Stomach smooth muscle (tissue), 2 donors: Measurements from ENCODE around the gene MTFR1L.
A peak's percentile ranks its signal among the peaks of the same experiment; 100 is the strongest.

Experiments
- H3K27ac ChIP-seq: one replicate; pipeline ENCODE4 v1.7.0; 2013; ENCODE audit warnings: mild to moderate bottlenecking, low read length, inconsistent platforms
- H3K27me3 ChIP-seq, 2 donors: one replicate each; pipeline ENCODE4 v1.7.0; 2013; ENCODE audit warnings: low read length in 2 of 2; ENCODE audit not compliant: insufficient read depth in 2 of 2, control insufficient read depth in 1 of 2
- H3K36me3 ChIP-seq, 2 donors: one replicate each; pipeline ENCODE4 v1.7.0; 2013; ENCODE audit warnings: low read length in 2 of 2; ENCODE audit not compliant: control insufficient read depth in 2 of 2, insufficient read depth in 2 of 2
- H3K4me1 ChIP-seq: one replicate; pipeline ENCODE4 v1.7.0; 2013; ENCODE audit warnings: low read length; ENCODE audit not compliant: control insufficient read depth, insufficient read depth
- H3K4me3 ChIP-seq, 2 donors: one replicate each; pipeline ENCODE4 v1.7.0; 2013; ENCODE audit warnings: low read length in 2 of 2
- H3K9ac ChIP-seq, 2 donors: one replicate each; pipeline ENCODE4 v1.7.0; 2013; ENCODE audit warnings: low read length in 2 of 2, mild to moderate bottlenecking in 1 of 2
- H3K9me3 ChIP-seq, 2 donors: one replicate each; pipeline ENCODE4 v1.7.0; 2013; ENCODE audit warnings: low read length in 2 of 2; ENCODE audit not compliant: control insufficient read depth in 2 of 2
- donor health status: healthy.
- donor health status: Pancreatic carcinoma.

The MTFR1L gene

GRCh38 chr1:25793585-25794170, 26.1 kb upstream of the MTFR1L start:
- no peak overlapping the region for H3K4me3 ChIP-seq
- H3K27ac ChIP-seq: no peak overlapping the region
- peaks cover 19% of the 10 kb centered on the region for H3K4me1 ChIP-seq
- no peaks in the 10 kb centered on the region for H3K27me3 ChIP-seq
- no peak overlapping the region for H3K9ac ChIP-seq
- H3K9me3 ChIP-seq: no peaks in the 10 kb centered on the region
- no peaks in the 10 kb centered on the region for H3K36me3 ChIP-seq

- Histone ChIP-seq H3K36me3 (no peaks in the 10 kb centered on the region), H3K4me1 (peaks cover 23% of the 10 kb centered on the region), H3K4me3 (no peak overlapping the region), H3K27ac (no peak overlapping the region), H3K27me3 (no peaks in the 10 kb centered on the region), H3K9ac (no peak overlapping the region), H3K9me3 (no peaks in the 10 kb centered on the region)
These were observed 25.4 kb upstream of the MTFR1L start for GRCh38 chr1:25794325-25794724.

- no peak overlapping the region for H3K9ac ChIP-seq
- no peaks in the 10 kb centered on the region for H3K36me3 ChIP-seq
- no peak overlapping the region for H3K4me3 ChIP-seq
- no peaks in the 10 kb centered on the region for H3K27me3 ChIP-seq
- H3K9me3 ChIP-seq: no peaks in the 10 kb centered on the region
- H3K27ac ChIP-seq: no peak overlapping the region
- H3K4me1 ChIP-seq: peaks cover 28% of the 10 kb centered on the region
These were observed 24.5 kb upstream of the MTFR1L start for GRCh38 chr1:25795211-25795610.

GRCh38 chr1:25795946-25796810, 23.6 kb upstream of the MTFR1L start:
- Histone ChIP-seq H3K27me3 (no peaks in the 10 kb centered on the region), H3K4me3 (peak overlapping the region in 1 of 2 donors; percentile 47), H3K27ac (no peak overlapping the region), H3K4me1 (peaks cover 35% of the 10 kb centered on the region), H3K9me3 (no peaks in the 10 kb centered on the region), H3K9ac (peak overlapping the region in 1 of 2 donors; percentile 47), H3K36me3 (no peaks in the 10 kb centered on the region)

GRCh38 chr1:25796811-25797458, 22.8 kb upstream of the MTFR1L start:
- Histone ChIP-seq H3K9ac (peak overlapping the region in 1 of 2 donors; percentile 47), H3K27ac (no peak overlapping the region), H3K27me3 (no peaks in the 10 kb centered on the region), H3K36me3 (no peaks in the 10 kb centered on the region), H3K9me3 (no peaks in the 10 kb centered on the region), H3K4me1 (peaks cover 37% of the 10 kb centered on the region), H3K4me3 (peak overlapping the region in 1 of 2 donors; percentile 47)

- Histone ChIP-seq H3K9ac (no peak overlapping the region), H3K4me1 (peaks cover 43% of the 10 kb centered on the region), H3K27me3 (no peaks in the 10 kb centered on the region)
These were observed 21.8 kb upstream of the MTFR1L start for GRCh38 chr1:25797939-25798338.

GRCh38 chr1:25798666-25799351, 20.9 kb upstream of the MTFR1L start:
- Histone ChIP-seq H3K4me3 (no peak overlapping the region), H3K27me3 (no peaks in the 10 kb centered on the region), H3K36me3 (no peaks in the 10 kb centered on the region), H3K9me3 (no peaks in the 10 kb centered on the region), H3K27ac (peak overlapping the region; percentile 75), H3K9ac (no peak overlapping the region), H3K4me1 (peaks cover 44% of the 10 kb centered on the region)

More at GRCh38 chr1:25797939-25798338, 21.8 kb upstream of the MTFR1L start:
- Histone ChIP-seq H3K36me3 (no peaks in the 10 kb centered on the region), H3K9me3 (no peaks in the 10 kb centered on the region), H3K4me3 (no peak overlapping the region), H3K27ac (no peak overlapping the region)

GRCh38 chr1:25799352-25799934, 20.3 kb upstream of the MTFR1L start:
- Histone ChIP-seq H3K9ac (peak overlapping the region; percentile 75 to 76), H3K27me3 (no peaks in the 10 kb centered on the region), H3K27ac (peak overlapping the region; percentile 75), H3K36me3 (no peaks in the 10 kb centered on the region), H3K4me1 (peaks cover 48% of the 10 kb centered on the region), H3K4me3 (peak overlapping the region; percentile 42 to 74), H3K9me3 (no peaks in the 10 kb centered on the region)

- H3K4me3 ChIP-seq: peak within 1 kb of the TSS; percentile 63 to 84
- H3K9me3 ChIP-seq: no peaks in the 10 kb centered on the region
- peak within 1 kb of the TSS; percentile 75 to 76 for H3K9ac ChIP-seq
- H3K27me3 ChIP-seq: no peaks in the 10 kb centered on the region
- peak within 1 kb of the TSS; percentile 75 for H3K27ac ChIP-seq
- H3K4me1 ChIP-seq: peaks cover 53% of the 10 kb centered on the region
- H3K36me3 ChIP-seq: peaks cover under 1 to 3% of the 10 kb centered on the region in 2 donors
These were observed 19.6 kb upstream of the MTFR1L start, which contains the start of gene SELENON for GRCh38 chr1:25799935-25800702. SELENON (plus strand) TSS chr1:25800193; CDS start chr1:25800231, 38 bp downstream.
